ENCODE measurements around the gene TST. TPM values are rescaled to one million over a fixed set of nuclear protein-coding genes. Genes with fewer than 3 reads are reported as not detected.

Gene TST
- total and polyA plus RNA-seq, 2 of the 8 experiments (the other 6 are each of a cell fraction or from before 2014, with no cell fraction given), result 22.6 to 61.6 TPM

DNA sequence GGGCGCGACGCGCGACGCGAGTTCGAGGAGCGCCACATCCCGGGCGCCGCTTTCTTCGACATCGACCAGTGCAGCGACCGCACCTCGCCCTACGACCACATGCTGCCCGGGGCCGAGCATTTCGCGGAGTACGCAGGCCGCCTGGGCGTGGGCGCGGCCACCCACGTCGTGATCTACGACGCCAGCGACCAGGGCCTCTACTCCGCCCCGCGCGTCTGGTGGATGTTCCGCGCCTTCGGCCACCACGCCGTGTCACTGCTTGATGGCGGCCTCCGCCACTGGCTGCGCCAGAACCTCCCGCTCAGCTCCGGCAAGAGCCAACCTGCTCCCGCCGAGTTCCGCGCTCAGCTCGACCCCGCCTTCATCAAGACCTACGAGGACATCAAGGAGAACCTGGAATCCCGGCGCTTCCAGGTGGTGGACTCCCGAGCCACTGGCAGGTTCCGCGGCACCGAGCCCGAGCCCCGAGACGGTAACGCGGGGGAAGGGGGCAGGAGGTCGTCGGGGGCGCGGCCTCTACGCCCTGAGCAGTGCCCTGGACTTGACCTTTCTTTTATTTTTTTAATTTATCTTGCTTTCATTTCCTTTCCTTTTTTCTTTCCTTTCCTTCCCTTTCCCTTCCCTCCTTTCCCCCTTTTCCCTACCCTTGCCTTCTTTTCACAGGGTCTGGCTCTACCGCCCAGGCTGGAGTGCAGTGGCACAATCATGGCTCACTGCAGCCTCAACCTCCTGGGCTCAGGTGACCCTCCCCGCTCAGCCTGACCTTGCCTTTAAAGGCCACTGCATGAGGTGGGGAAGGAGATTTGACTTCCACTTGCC lies 5.3 kb upstream of the TST start:
- H3K14ac ChIP-seq (ENCODE audit: insufficient read length), result no peak overlapping the region
- POLR2A ChIA-PET (ENCODE audit: partially characterized antibody), result interaction anchor here (0.8 to 1.5 kb wide), 4 partner anchors 10 to 20 kb away, joined by 3 to 4 read pairs (median 4); no protein-coding TSS in a partner anchor
- H2BK120ac ChIP-seq (replicated peaks; ENCODE audit: low read depth, low read length), result no peak overlapping the region
- H2BK12ac ChIP-seq (ENCODE audit: low read depth, low read length), result no peak overlapping the region
- no peak overlapping the region for H3K23ac ChIP-seq (ENCODE audit: insufficient read length)
- no peak overlapping the region; the same call in 1 of the 2 replicates for H3K18ac ChIP-seq (ENCODE audit: extremely low read depth, low read length)
- H2BK20ac ChIP-seq (ENCODE audit: low read length), result no peak overlapping the region
- H3K23me2 ChIP-seq (ENCODE audit: low read depth, low read length), result peaks cover 5% of the 10 kb centered on the region
- H3K4me3 ChIP-seq (ENCODE audit: extremely low read depth in 1 of 4, insufficient read depth in 2 of 4, low read depth in 3 of 4, low read length in 4 of 4), result no peak overlapping the region
- no peak overlapping the region for H2BK5ac ChIP-seq (ENCODE audit: low read depth, low read length)
- 93% methylated on average over 51 of the region's 71 CpGs; no CpG with 5 or more reads in 1 of the 2 experiments for WGBS, 2 experiments (ENCODE audit: extremely low coverage in 1 of 2, insufficient coverage in 1 of 2, insufficient read length in 1 of 2, insufficient replicate concordance in 2 of 2, low coverage in 1 of 2, low lambda C conversion rate in 2 of 2, missing lambda C conversion rate in 1 of 2)
- no peak overlapping the region for H3K4me2 ChIP-seq (ENCODE audit: insufficient read depth in 1 of 2, low read depth in 2 of 2, low read length in 2 of 2)
- H4K20me1 ChIP-seq (replicated peaks in 1 of 2; ENCODE audit: control insufficient read depth in 1 of 2, insufficient read depth in 2 of 2, low read length in 2 of 2), result peaks cover 10 to 25% of the 10 kb centered on the region in 2 experiments
- no peak overlapping the region for H3K4ac ChIP-seq (replicated peaks; ENCODE audit: insufficient read length, low read depth, low read length)
- no peak overlapping the region for H3K56ac ChIP-seq (replicated peaks; ENCODE audit: insufficient read length, low read depth, low read length)
- peaks cover 0 to 11% (median 6%) of the 10 kb centered on the region in 4 experiments; a peak in 5 of 7 replicates for H3K4me1 ChIP-seq (replicated peaks in 1 of 4; ENCODE audit: control insufficient read depth in 3 of 4, insufficient read depth in 4 of 4, low read length in 3 of 4)
- H3K9me3 ChIP-seq (ENCODE audit: insufficient read depth in 2 of 2, low read depth in 1 of 2, low read length in 1 of 2), result no peaks in the 10 kb centered on the region
- CTCF ChIA-PET (ENCODE audit: partially characterized antibody), result interaction anchor here (1.8 kb wide), 1 partner anchor 27 kb away, joined by 5 read pairs; no protein-coding TSS in a partner anchor
- no peak overlapping the region for H3K9ac ChIP-seq (replicated peaks in 1 of 4; ENCODE audit: extremely low read depth in 1 of 4, low read depth in 3 of 4, low read length in 3 of 4)
- peaks cover 10% of the 10 kb centered on the region for H3K79me1 ChIP-seq (ENCODE audit: low read depth, low read length)
- H4K8ac ChIP-seq (ENCODE audit: extremely low read depth, insufficient read depth, low read length), result no peak overlapping the region
- no peak for DNase-seq (ENCODE audit: low read depth in 1 of 2, low spot score in 2 of 2)
- FAIRE-seq, result no peak
- H4K5ac ChIP-seq (ENCODE audit: insufficient read length, low read depth, low read length), result no peak overlapping the region
- peaks cover 3 to 42% (median 21%) of the 10 kb centered on the region in 4 experiments for H3K36me3 ChIP-seq (ENCODE audit: control insufficient read depth in 2 of 4, insufficient read depth in 4 of 4, low read length in 3 of 4)
- H4K91ac ChIP-seq (replicated peaks; ENCODE audit: insufficient read length, low read length), result no peak overlapping the region
- H3K27ac ChIP-seq (ENCODE audit: low read depth, low read length), result no peak overlapping the region
- no peak overlapping the region for H2BK15ac ChIP-seq (ENCODE audit: low read length)
- peaks cover 0 to 16% of the 10 kb centered on the region in 2 experiments; a peak in 2 of 4 replicates for H3K79me2 ChIP-seq (ENCODE audit: control insufficient read depth in 1 of 2, insufficient read depth in 2 of 2, low read length in 2 of 2)
- H3K27me3 ChIP-seq (replicated peaks in 1 of 4; ENCODE audit: control insufficient read depth in 3 of 4, extremely low read depth in 1 of 4, insufficient read depth in 3 of 4, low read length in 3 of 4), result no peaks in the 10 kb centered on the region
- H2AFZ ChIP-seq (ENCODE audit: low read length), result no peak overlapping the region
- H2AK5ac ChIP-seq (ENCODE audit: low read depth, low read length), result no peak overlapping the region
- TF ChIP-seq NANOG (IDR thresholded peaks at IDR 0.05; ENCODE audit: insufficient read depth, low read depth, low read length, poor library complexity, severe bottlenecking) (no peak), RBBP5 (IDR thresholded peaks at IDR 0.05; ENCODE audit: borderline replicate concordance, low read depth, low read length) (no peak), MAFK (IDR thresholded peaks at IDR 0.05; ENCODE audit: low read depth, low read length) (no peak), SP4 (IDR thresholded peaks at IDR 0.05; ENCODE audit: low read length) (no peak), YY1 (IDR thresholded peaks at IDR 0.05; ENCODE audit: low read depth, low read length) (no peak), RFX5 (IDR thresholded peaks at IDR 0.05; ENCODE audit: borderline replicate concordance, low read depth, low read length) (no peak), RXRA (IDR thresholded peaks at IDR 0.05; ENCODE audit: insufficient read depth, low read depth, low read length) (no peak), GTF2F1 (IDR thresholded peaks at IDR 0.05; ENCODE audit: borderline replicate concordance, low read depth, low read length) (no peak), POLR2AphosphoS5 (IDR thresholded peaks at IDR 0.05; ENCODE audit: low read depth, low read length) (no peak)
- TF ChIP-seq, protein P1, sequence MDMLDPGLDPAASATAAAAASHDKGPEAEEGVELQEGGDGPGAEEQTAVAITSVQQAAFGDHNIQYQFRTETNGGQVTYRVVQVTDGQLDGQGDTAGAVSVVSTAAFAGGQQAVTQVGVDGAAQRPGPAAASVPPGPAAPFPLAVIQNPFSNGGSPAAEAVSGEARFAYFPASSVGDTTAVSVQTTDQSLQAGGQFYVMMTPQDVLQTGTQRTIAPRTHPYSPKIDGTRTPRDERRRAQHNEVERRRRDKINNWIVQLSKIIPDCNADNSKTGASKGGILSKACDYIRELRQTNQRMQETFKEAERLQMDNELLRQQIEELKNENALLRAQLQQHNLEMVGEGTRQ (IDR thresholded peaks at IDR 0.05; ENCODE audit: low read length), result no peak
- TF ChIP-seq, protein P2, sequence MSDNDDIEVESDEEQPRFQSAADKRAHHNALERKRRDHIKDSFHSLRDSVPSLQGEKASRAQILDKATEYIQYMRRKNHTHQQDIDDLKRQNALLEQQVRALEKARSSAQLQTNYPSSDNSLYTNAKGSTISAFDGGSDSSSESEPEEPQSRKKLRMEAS (IDR thresholded peaks at IDR 0.05), result no peak

Measured in H1 (cell line).